Vagina (tissue), 2 donors: ENCODE data around the gene GNAL.

Experiments
- POLR2A ChIP-seq, 2 donors: fragments of 450-650 bp; IDR thresholded peaks; one replicate each; pipeline ENCODE4 v1.6.1; 2017; ENCODE audit warnings: antibody characterized with exemption in 2 of 2, mild to moderate bottlenecking in 2 of 2, moderate library complexity in 2 of 2
- TF ChIP-seq, protein P1 (sequence below), 3 experiments: fragments of 450-650 bp in 2 of 3; fragments of 200-600 bp in 1 of 3; sonication (generic) in 1 of 3; IDR thresholded peaks; one replicate each; pipeline ENCODE4 v1.5.1; 2017 to 2019; ENCODE audit warnings: antibody characterized with exemption in 3 of 3, mild to moderate bottlenecking in 2 of 3, moderate library complexity in 2 of 3

- TF ChIP-seq POLR2A (IDR thresholded peaks at IDR 0.05) = no peak
- TF ChIP-seq, protein P1, sequence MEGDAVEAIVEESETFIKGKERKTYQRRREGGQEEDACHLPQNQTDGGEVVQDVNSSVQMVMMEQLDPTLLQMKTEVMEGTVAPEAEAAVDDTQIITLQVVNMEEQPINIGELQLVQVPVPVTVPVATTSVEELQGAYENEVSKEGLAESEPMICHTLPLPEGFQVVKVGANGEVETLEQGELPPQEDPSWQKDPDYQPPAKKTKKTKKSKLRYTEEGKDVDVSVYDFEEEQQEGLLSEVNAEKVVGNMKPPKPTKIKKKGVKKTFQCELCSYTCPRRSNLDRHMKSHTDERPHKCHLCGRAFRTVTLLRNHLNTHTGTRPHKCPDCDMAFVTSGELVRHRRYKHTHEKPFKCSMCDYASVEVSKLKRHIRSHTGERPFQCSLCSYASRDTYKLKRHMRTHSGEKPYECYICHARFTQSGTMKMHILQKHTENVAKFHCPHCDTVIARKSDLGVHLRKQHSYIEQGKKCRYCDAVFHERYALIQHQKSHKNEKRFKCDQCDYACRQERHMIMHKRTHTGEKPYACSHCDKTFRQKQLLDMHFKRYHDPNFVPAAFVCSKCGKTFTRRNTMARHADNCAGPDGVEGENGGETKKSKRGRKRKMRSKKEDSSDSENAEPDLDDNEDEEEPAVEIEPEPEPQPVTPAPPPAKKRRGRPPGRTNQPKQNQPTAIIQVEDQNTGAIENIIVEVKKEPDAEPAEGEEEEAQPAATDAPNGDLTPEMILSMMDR (IDR thresholded peaks at IDR 0.05) = no peak
Observed at GRCh38 chr18:11821643-11822237, 132.7 kb downstream of the GNAL start.
